B cell (primary cell): ENCODE measurements around the gene ZFP3. TPM values are rescaled to one million over a fixed set of nuclear protein-coding genes. Genes with fewer than 3 reads are reported as not detected.

Experiments
- ATAC-seq: fragments of 200-7000 bp; cut with Tn5 transposase; one replicate; pipeline ENCODE4 v1.10.0; 2021; ENCODE audit warnings: low read depth, mild to moderate bottlenecking, moderate number of reproducible peaks, moderate library complexity
- CTCF ChIA-PET: fragments of 350-600 bp; sonication (Branson Sonifier 250); formaldehyde crosslinking; loops from one replicate; lab custom pipeline; 2021; ENCODE audit warnings: antibody characterized with exemption, inconsistent platforms; lab: Charles Lee
- POLR2A ChIA-PET: fragments of 350-600 bp; sonication (Branson Sonifier 250); formaldehyde crosslinking; loops from one replicate; lab custom pipeline; 2021; ENCODE audit warnings: antibody characterized with exemption; lab: Charles Lee
- DNase-seq: peaks from one replicate; pipeline ENCODE4 v3.0.0; 2013
- H2AFZ ChIP-seq: 2 replicates; pipeline ENCODE4 v1.6.1; 2012; ENCODE audit warnings: mild to moderate bottlenecking, low read depth, low read length; ENCODE audit not compliant: insufficient read depth, poor library complexity, severe bottlenecking
- H3K27ac ChIP-seq, 2 donors: 1 replicate in 1 of 2; 2 replicates in 1 of 2; pipeline ENCODE4 v1.5.1; 2012 to 2013; ENCODE audit warnings: low read length in 2 of 2, mild to moderate bottlenecking in 2 of 2, moderate library complexity in 1 of 2
- H3K27me3 ChIP-seq, 4 experiments: fragments of 200-600 bp in 1 of 4; sonication (generic) in 1 of 4; replicated peaks in 1 of 4; 1 replicate in 2 of 4; 2 replicates in 2 of 4; pipeline versions ENCODE4 v1.6.1 to v1.7.0; 2013 to 2016; ENCODE audit warnings: low read length in 3 of 4, mild to moderate bottlenecking in 2 of 4, mixed read lengths in 1 of 4, moderate library complexity in 1 of 4; ENCODE audit not compliant: insufficient read depth in 4 of 4, control insufficient read depth in 3 of 4; ENCODE audit errors: control extremely low read depth in 1 of 4
- H3K36me3 ChIP-seq, 2 experiments: replicated peaks in 1 of 2; 1 replicate in 1 of 2; 2 replicates in 1 of 2; pipeline versions ENCODE4 v1.6.1 to v1.7.1; 2013; ENCODE audit warnings: low read length in 1 of 2; ENCODE audit not compliant: insufficient read depth in 2 of 2, control insufficient read depth in 1 of 2; ENCODE audit errors: control extremely low read depth in 1 of 2, extremely low read depth in 1 of 2
- H3K4me1 ChIP-seq, 2 donors: fragments of 200-600 bp in 1 of 2; sonication (generic) in 1 of 2; 1 replicate in 1 of 2; 2 replicates in 1 of 2; pipeline versions ENCODE4 v1.5.1 to v1.6.1; 2013 to 2017; ENCODE audit warnings: low read length in 2 of 2; ENCODE audit not compliant: control insufficient read depth in 2 of 2, insufficient read depth in 2 of 2
- H3K4me2 ChIP-seq: replicated peaks from 2 replicates; pipeline ENCODE3; 2012; ENCODE audit warnings: mild to moderate bottlenecking, low read depth, low read length; ENCODE audit not compliant: poor library complexity, severe bottlenecking
- H3K4me3 ChIP-seq, 5 experiments: fragments of 200-600 bp in 1 of 5; sonication (generic) in 1 of 5; 1 replicate in 3 of 5; 2 replicates in 2 of 5; pipeline versions ENCODE4 v1.5.1 to v1.7.0; 2011 to 2016; ENCODE audit warnings: low read length in 4 of 5, mild to moderate bottlenecking in 4 of 5, low read depth in 2 of 5, control low read depth in 1 of 5, moderate library complexity in 1 of 5; ENCODE audit not compliant: insufficient read depth in 1 of 5; ENCODE audit errors: control extremely low read depth in 1 of 5, extremely low read depth in 1 of 5
- H3K79me2 ChIP-seq: fragments of 200-600 bp; sonication (generic); one replicate; pipeline ENCODE4 v1.6.0; 2016; ENCODE audit warnings: low read length; ENCODE audit not compliant: control insufficient read depth, insufficient read depth
- H3K9ac ChIP-seq: fragments of 200-600 bp; sonication (generic); 2 replicates; pipeline ENCODE4 v1.6.1; 2017; ENCODE audit warnings: mild to moderate bottlenecking, low read length, moderate library complexity
- H3K9me3 ChIP-seq, 3 donors: one replicate each; pipeline versions ENCODE4 v1.6.1 to v1.7.1; 2013; ENCODE audit warnings: low read length in 2 of 3; ENCODE audit not compliant: control insufficient read depth in 2 of 3, insufficient read depth in 1 of 3; ENCODE audit errors: control extremely low read depth in 1 of 3
- H4K20me1 ChIP-seq: 2 replicates; pipeline ENCODE4 v1.6.0; 2012; ENCODE audit warnings: mild to moderate bottlenecking, low read length; ENCODE audit not compliant: insufficient read depth, control insufficient read depth, poor library complexity, severe bottlenecking
- H3K27ac Mint-ChIP-seq: one replicate; pipeline ENCODE4 v1.8.0; 2021; ENCODE audit warnings: mixed read lengths
- H3K27me3 Mint-ChIP-seq: one replicate; pipeline ENCODE4 v1.8.0; 2021; ENCODE audit warnings: mixed read lengths
- H3K4me1 Mint-ChIP-seq: one replicate; pipeline ENCODE4 v1.8.0; 2021; ENCODE audit warnings: mixed read lengths
- H3K4me3 Mint-ChIP-seq: one replicate; pipeline ENCODE4 v1.8.0; 2021; ENCODE audit warnings: mixed read lengths
- H3K9me3 Mint-ChIP-seq: one replicate; pipeline ENCODE4 v1.8.0; 2022; ENCODE audit warnings: mixed read lengths; ENCODE audit not compliant: insufficient read depth
- CTCF ChIP-seq: fragments of 200-600 bp; IDR thresholded peaks from one replicate; pipeline ENCODE4 v1.8.0; 2022; ENCODE audit warnings: antibody characterized with exemption, mild to moderate bottlenecking
- EZH2 ChIP-seq: IDR thresholded peaks from 2 replicates; pipeline ENCODE4 v1.6.1; 2012; ENCODE audit warnings: borderline replicate concordance, low read depth, mild to moderate bottlenecking, moderate library complexity, low read length; ENCODE audit not compliant: insufficient read depth, poor library complexity, severe bottlenecking
- WGBS: methylation state at CpG from one replicate; pipeline ENCODE4 v1.1.5; 2013; ENCODE audit warnings: missing lambda C conversion rate; ENCODE audit not compliant: insufficient coverage; 5-methylcytosine and 5-hydroxymethylcytosine counted together
- intact Hi-C: fragments of 100-400 bp; cut with micrococcal nuclease; formaldehyde crosslinking; loops from one replicate; pipeline ENCODE4 v1.10.0; 2022
- polyA plus RNA-seq: library from polyadenylated mRNA; depleted of rRNA; stranded (reverse); fragments of >200 nt; gene quantifications from 2 replicates; pipeline ENCODE4 v1.2.3, GENCODE V29; 2012
- total RNA-seq, 2 donors: library from RNA; stranded (reverse); fragments of 120-200 nt in 1 of 2; gene quantifications; 1 replicate in 1 of 2; 2 replicates in 1 of 2; pipeline versions ENCODE4 v1.2.3 to v1.2.4, GENCODE V29; 2013 to 2022

Gene ZFP3
- total and polyA plus RNA-seq, 2 donors (not counting 1 experiment from before 2014, with no cell fraction given): 5.1 to 15.8 TPM

GRCh38 chr17:5035315-5035714, 43.0 kb upstream of the ZFP3 start, which contains the start of gene SLC52A1:
TSS of gene SLC52A1 (minus strand) at chr17:5035426. CDS start at chr17:5034606, 820 bp downstream.
- Mint-ChIP-seq H3K4me3 (no peak within 1 kb of the TSS), H3K27ac (no peak within 1 kb of the TSS), H3K9me3 (no peaks in the 10 kb centered on the region), H3K27me3 (no peaks in the 10 kb centered on the region), H3K4me1 (peaks cover 23% of the 10 kb centered on the region)
- Histone ChIP-seq H3K9me3 (no peaks in the 10 kb centered on the region), H4K20me1 (no peaks in the 10 kb centered on the region), H3K9ac (no peak within 1 kb of the TSS), H3K4me2 (peak within 1 kb of the TSS; percentile 33), H3K79me2 (no peaks in the 10 kb centered on the region), H3K27me3 (peaks cover 0 to 21% (median 5%) of the 10 kb centered on the region in 4 experiments), H2AFZ (no peak within 1 kb of the TSS), H3K4me1 (peaks cover 7 to 18% of the 10 kb centered on the region in 2 donors), H3K27ac (no peak within 1 kb of the TSS), H3K36me3 (no peaks in the 10 kb centered on the region), H3K4me3 (no peak within 1 kb of the TSS)
- TF ChIP-seq CTCF (no peak), EZH2 (no peak)
- WGBS: 14% methylated on average over 18 of the region's 24 CpGs
- ChIA-PET CTCF (interaction anchor here (0.7 to 3.8 kb wide), 5 partner anchors 11 to 67 kb away, joined by 3 to 27 read pairs (median 4); no protein-coding TSS in a partner anchor), POLR2A (interaction anchor here (0.6 to 0.9 kb wide), 5 partner anchors 12 to 195 kb away, joined by 3 to 6 read pairs (median 4); partner anchors contain the start of gene ZFP3)
- DNase-seq (no peak), ATAC-seq (no peak)
- intact Hi-C loops: no loop called here

DNA sequence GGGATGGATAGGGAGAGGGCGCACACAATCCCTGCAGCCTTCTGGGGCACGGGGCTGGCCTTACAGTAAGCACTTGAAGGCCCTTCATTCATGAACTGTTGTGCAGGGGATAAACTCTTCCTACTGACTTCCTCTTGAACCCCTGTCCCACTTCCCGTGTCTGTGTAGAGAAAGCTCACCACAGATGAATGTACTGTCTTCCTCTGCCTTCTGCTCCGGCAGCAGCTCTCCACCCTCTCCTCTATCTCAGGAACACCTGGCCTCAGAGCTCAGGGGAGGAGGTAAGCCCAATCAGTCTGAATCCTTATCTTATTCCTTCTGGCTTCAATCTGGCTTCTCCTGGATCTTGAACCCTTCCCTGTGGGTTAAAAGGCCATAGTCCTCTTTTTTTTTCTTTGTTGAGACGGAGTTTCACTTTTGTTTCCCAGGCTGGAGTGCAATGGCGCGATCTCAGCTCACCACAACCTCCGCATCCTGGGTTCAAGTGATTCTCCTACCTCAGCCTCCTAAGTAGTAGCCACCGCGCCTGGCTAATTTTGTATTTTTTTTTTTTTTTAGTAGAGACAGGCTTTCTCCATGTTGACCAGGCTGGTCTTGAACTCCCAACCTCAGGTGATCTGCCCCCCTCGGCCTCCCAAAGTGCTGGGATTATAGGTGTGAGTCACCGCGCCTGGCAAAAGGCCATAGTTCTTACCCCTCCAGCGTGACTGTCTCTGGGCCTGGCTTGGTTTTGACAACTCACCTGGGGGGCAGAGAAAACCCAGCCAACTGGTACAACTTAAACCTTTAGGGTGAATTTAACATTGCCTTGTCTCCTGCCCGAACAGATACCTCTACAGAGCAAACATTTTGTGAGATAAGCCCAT, 35.9 kb upstream of the ZFP3 start:
- Mint-ChIP-seq H3K9me3 (no peaks in the 10 kb centered on the region), H3K4me3 (no peak overlapping the region), H3K27ac (no peak overlapping the region), H3K27me3 (no peaks in the 10 kb centered on the region), H3K4me1 (peaks cover 11% of the 10 kb centered on the region)
- TF ChIP-seq EZH2 (no peak), CTCF (no peak)
- Histone ChIP-seq H3K9ac (no peak overlapping the region), H3K4me1 (peaks cover 0 to 6% of the 10 kb centered on the region in 2 donors), H3K4me3 (no peak overlapping the region), H3K36me3 (no peaks in the 10 kb centered on the region), H3K27me3 (peaks cover 0 to 8% (median 0%) of the 10 kb centered on the region in 4 experiments), H3K9me3 (peaks cover 0 to 6% (median 0%) of the 10 kb centered on the region in 3 donors), H4K20me1 (no peaks in the 10 kb centered on the region), H3K27ac (no peak overlapping the region), H3K79me2 (no peaks in the 10 kb centered on the region), H3K4me2 (no peak overlapping the region), H2AFZ (no peak overlapping the region)
- no peak for DNase-seq
- POLR2A ChIA-PET: no interaction called here
- 68% methylated on average over 6 of the region's 15 CpGs for WGBS
- no peak for ATAC-seq
- CTCF ChIA-PET: interaction anchor here (6.9 kb wide), 1 partner anchor 19 kb away, joined by 30 read pairs; no protein-coding TSS in a partner anchor
- intact Hi-C loops: no loop called here
